Right lobe of liver (tissue), 4 donors: Measurements from ENCODE around the gene HACD2.

Source experiments
- CTCF ChIP-seq, 4 donors: fragments of 200-600 bp in 3 of 4; fragments of 450-650 bp in 1 of 4; IDR thresholded peaks; one replicate each; pipeline versions ENCODE4 v1.5.1 to v1.8.0; 2016 to 2022; ENCODE audit warnings: antibody characterized with exemption in 4 of 4, mild to moderate bottlenecking in 2 of 4
- POLR2A ChIP-seq: fragments of 450-650 bp; IDR thresholded peaks from one replicate; pipeline ENCODE4 v1.6.1; 2017; ENCODE audit warnings: antibody characterized with exemption, mild to moderate bottlenecking
- donor health status: DM: no; HTN: no; CAD: no.
- donor health status: DM: no; HTN: no; CAD: no.
- donor health status: DM: no; HTN: yes; CAD: no.

DNA sequence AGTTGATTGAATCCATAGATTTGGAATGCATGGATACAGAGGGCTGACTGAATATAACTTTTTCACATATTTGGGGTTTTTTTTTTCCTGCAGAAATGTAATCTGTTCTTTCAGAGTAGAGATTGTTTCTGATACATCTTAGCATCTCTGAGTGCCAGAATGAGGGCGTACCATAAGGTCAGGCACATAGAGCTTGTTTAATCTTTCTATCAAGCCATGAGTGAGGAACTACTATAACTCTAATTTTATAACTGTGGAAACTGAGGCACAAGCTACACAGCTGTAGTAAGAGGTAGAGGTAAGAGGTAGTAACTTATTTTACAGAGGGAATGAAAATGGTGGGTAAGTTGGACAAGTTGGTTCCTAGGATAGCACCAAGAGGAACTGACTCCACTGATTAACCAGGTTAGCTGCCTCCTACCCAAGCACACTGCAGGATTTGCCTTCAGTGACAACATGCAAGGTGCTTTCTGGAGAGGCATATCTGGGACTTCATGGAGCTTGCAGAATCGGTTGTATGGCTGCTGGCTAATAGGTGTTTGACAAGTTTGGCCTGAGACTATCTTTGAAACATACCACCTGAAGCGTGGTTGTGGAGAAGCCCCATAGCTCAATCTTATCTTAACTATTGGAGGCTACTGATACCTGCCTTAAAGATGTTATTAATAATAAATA, 23.5 kb upstream of the HACD2 start:
- TF ChIP-seq POLR2A, result no peak
- no peak for TF ChIP-seq CTCF (IDR thresholded peaks at IDR 0.05)
